HepG2 (cell line): ENCODE data around the gene ICE1. TPM values are rescaled to one million over a fixed set of nuclear protein-coding genes. Genes with fewer than 3 reads are reported as not detected.

Source experiments
- ATAC-seq: fragments of 200-7000 bp; cut with Tn5 transposase; 3 replicates; pipeline ENCODE4 v1.9.1; 2020; ENCODE audit warnings: mild to moderate bottlenecking, moderate library complexity
- BruUV-seq: library from RNA; stranded (reverse); fragments of 400-500 nt; replicated peaks from 2 replicates; lab custom pipeline; 2021; lab: Mats Ljungman, UMichigan
- CTCF ChIA-PET: fragments of 300-600 bp; formaldehyde crosslinking; extraction: SDS; loops from one replicate; lab custom pipeline; 2021; ENCODE audit warnings: low total read pairs, inconsistent platforms, low intra/inter-chr PET ratio; lab: Yijun Ruan, JAX
- POLR2A ChIA-PET: fragments of 350-600 bp; sonication (Branson Sonifier 250); formaldehyde crosslinking; loops from one replicate; lab custom pipeline; 2020; ENCODE audit warnings: antibody characterized with exemption, inconsistent platforms; lab: Yijun Ruan, JAX
- DNase-seq: peaks from one replicate; pipeline ENCODE4 v3.0.0-alpha.2; 2015; ENCODE audit warnings: low spot score
- FAIRE-seq: peaks from 3 replicates; lab custom pipeline; 2011; peaks lifted over from hg19 to GRCh38; lab: Jason Lieb, UNC
- H2AFZ ChIP-seq: one replicate; pipeline ENCODE4 v1.6.1; 2011; ENCODE audit warnings: low read length, inconsistent platforms
- H3K27ac ChIP-seq: fragments of 300-600 bp; 3 replicates; pipeline ENCODE4 v1.8.0; 2011; ENCODE audit warnings: mixed run types, mild to moderate bottlenecking, mixed read lengths, low read length, inconsistent platforms; ENCODE audit not compliant: insufficient read depth; ENCODE audit errors: extremely low read length
- H3K27me3 ChIP-seq, 2 experiments: fragments of 200-600 bp in 1 of 2; 2 replicates in 1 of 2; 3 replicates in 1 of 2; pipeline versions ENCODE4 v1.6.0 to v1.8.0; 2011; ENCODE audit warnings: low read length in 2 of 2, mild to moderate bottlenecking in 2 of 2, moderate library complexity in 2 of 2, inconsistent platforms in 1 of 2; ENCODE audit not compliant: insufficient read depth in 2 of 2, control insufficient read depth in 1 of 2
- H3K36me3 ChIP-seq, 2 experiments: fragments of 200-600 bp in 1 of 2; replicated peaks in 1 of 2; 2 replicates in 1 of 2; 3 replicates in 1 of 2; pipeline versions ENCODE4 v1.5.1 to v1.8.0; 2011; ENCODE audit warnings: low read length in 2 of 2, inconsistent platforms in 1 of 2; ENCODE audit not compliant: insufficient read depth in 2 of 2, control insufficient read depth in 1 of 2
- H3K4me1 ChIP-seq: 2 replicates; pipeline ENCODE4 v1.5.1; 2012; ENCODE audit warnings: low read length, inconsistent platforms; ENCODE audit not compliant: insufficient read depth
- H3K4me2 ChIP-seq: 2 replicates; pipeline ENCODE4 v1.6.0; 2011; ENCODE audit warnings: low read depth, low read length, inconsistent platforms
- H3K4me3 ChIP-seq, 3 experiments: fragments of 200-600 bp in 1 of 3; sonication (generic), shearing (Covaris generic) in 1 of 3; replicated peaks in 1 of 3; 2 replicates each; pipeline ENCODE4 v1.5.1; 2011 to 2016; ENCODE audit warnings: low read length in 3 of 3, inconsistent platforms in 2 of 3, low read depth in 2 of 3, mild to moderate bottlenecking in 2 of 3, control low read depth in 1 of 3, mixed read lengths in 1 of 3; ENCODE audit not compliant: insufficient read depth in 1 of 3
- H3K79me2 ChIP-seq: one replicate; pipeline ENCODE4 v1.6.1; 2011; ENCODE audit warnings: low read length, inconsistent platforms; ENCODE audit not compliant: insufficient read depth
- H3K9ac ChIP-seq: 2 replicates; pipeline ENCODE4 v1.6.0; 2011; ENCODE audit warnings: mild to moderate bottlenecking, low read depth, low read length, inconsistent platforms; ENCODE audit not compliant: insufficient read depth
- H3K9me3 ChIP-seq: 2 replicates; pipeline ENCODE4 v1.5.1; 2012; ENCODE audit warnings: mild to moderate bottlenecking, low read length
- H4K20me1 ChIP-seq: 2 replicates; pipeline ENCODE4 v1.6.0; 2011; ENCODE audit warnings: inconsistent platforms, mild to moderate bottlenecking, low read length, moderate library complexity; ENCODE audit not compliant: insufficient read depth
- GABPB1 ChIP-seq: IDR thresholded peaks from 2 replicates; pipeline ENCODE4 v1.6.1; 2016; ENCODE audit warnings: mild to moderate bottlenecking, missing genetic modification reagents, moderate library complexity, missing compliant biosample characterization
- TAF1 ChIP-seq: sonication (generic); formaldehyde crosslinking; IDR thresholded peaks from 2 replicates; pipeline ENCODE4 v1.4.0; 2020; ENCODE audit warnings: missing genetic modification reagents
- ZKSCAN1 ChIP-seq: fragments of 150-350 bp; IDR thresholded peaks from 2 replicates; pipeline ENCODE4 v1.6.1; 2014; ENCODE audit warnings: low read length
- WGBS: methylation state at CpG from one replicate; pipeline ENCODE4 v1.1.6; 2017; ENCODE audit warnings: low lambda C conversion rate; 5-methylcytosine and 5-hydroxymethylcytosine counted together
- in situ Hi-C: cut with HindIII; loops from 2 replicates; pipeline ENCODE4 v1.10.0; 2017; ENCODE audit warnings: low pct_unique_long_range_greater_than_20kb; ENCODE audit not compliant: extremely low pct_ligation_motif_present
- intact Hi-C: fragments of 100-400 bp; cut with micrococcal nuclease; formaldehyde crosslinking; loops from one replicate; pipeline ENCODE4 v1.10.0; 2022; ENCODE audit not compliant: unreplicated experiment
- polyA plus RNA-seq, 8 experiments: library from polyadenylated mRNA; depleted of rRNA in 3 of 8; stranded (reverse) in 7 of 8; unstranded in 1 of 8; fragments of >200 nt; fragmentation: Illumina TruSeq in 4 of 8; extraction: Trizol in 4 of 8; gene quantifications; 2 replicates each; pipeline versions ENCODE4 v1.2.1 to v1.2.3, GENCODE V29; 2011 to 2016; ENCODE audit warnings: low read depth in 4 of 8, missing spikeins in 1 of 8, mixed read lengths in 1 of 8; ENCODE audit not compliant: insufficient read depth in 1 of 8
- total RNA-seq, 5 experiments: library from RNA; depleted of rRNA; stranded (reverse); fragments of >200 nt; fragmentation: Illumina TruSeq; extraction: Trizol; gene quantifications; 2 replicates each; pipeline ENCODE4 v1.2.3, GENCODE V29; 2016; ENCODE audit warnings: low read depth in 1 of 5
- TF ChIP-seq, protein P1 (sequence below): sonication (generic); formaldehyde crosslinking; IDR thresholded peaks from one replicate; pipeline ENCODE4 v1.5.1; 2020; ENCODE audit warnings: mild to moderate bottlenecking, missing genetic modification reagents; ENCODE audit errors: not compliant biosample characterization
- TF ChIP-seq, protein P2 (sequence below): sonication (generic); formaldehyde crosslinking; IDR thresholded peaks from 2 replicates; pipeline ENCODE4 v1.4.0; 2020; ENCODE audit warnings: missing genetic modification reagents

ICE1 gene
- total and polyA plus RNA-seq, 2 of the 13 experiments (the other 11 are each of a cell fraction or from before 2014, with no cell fraction given) = 9.1 to 27.6 TPM

DNA sequence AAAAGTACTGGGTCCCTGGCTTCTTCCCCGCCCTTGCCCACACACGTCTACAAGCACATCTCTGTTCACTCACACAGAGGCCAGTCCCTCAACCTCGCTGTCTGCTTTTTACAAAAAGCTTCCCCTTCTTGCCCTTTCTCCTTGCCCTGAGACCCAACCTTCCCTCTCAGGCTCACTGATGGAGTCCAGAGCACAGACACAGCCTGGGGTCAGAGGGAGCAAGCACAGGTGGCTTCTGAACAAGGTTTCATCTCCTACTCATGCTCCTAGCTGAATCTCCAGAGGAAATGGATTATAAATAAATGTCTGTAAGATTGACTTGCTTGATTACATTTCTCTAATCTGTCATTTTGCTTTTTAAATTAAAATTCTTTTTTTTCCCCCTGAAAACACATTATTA is 101.8 kb downstream of the ICE1 start (continued):
- TF ChIP-seq, protein P1, sequence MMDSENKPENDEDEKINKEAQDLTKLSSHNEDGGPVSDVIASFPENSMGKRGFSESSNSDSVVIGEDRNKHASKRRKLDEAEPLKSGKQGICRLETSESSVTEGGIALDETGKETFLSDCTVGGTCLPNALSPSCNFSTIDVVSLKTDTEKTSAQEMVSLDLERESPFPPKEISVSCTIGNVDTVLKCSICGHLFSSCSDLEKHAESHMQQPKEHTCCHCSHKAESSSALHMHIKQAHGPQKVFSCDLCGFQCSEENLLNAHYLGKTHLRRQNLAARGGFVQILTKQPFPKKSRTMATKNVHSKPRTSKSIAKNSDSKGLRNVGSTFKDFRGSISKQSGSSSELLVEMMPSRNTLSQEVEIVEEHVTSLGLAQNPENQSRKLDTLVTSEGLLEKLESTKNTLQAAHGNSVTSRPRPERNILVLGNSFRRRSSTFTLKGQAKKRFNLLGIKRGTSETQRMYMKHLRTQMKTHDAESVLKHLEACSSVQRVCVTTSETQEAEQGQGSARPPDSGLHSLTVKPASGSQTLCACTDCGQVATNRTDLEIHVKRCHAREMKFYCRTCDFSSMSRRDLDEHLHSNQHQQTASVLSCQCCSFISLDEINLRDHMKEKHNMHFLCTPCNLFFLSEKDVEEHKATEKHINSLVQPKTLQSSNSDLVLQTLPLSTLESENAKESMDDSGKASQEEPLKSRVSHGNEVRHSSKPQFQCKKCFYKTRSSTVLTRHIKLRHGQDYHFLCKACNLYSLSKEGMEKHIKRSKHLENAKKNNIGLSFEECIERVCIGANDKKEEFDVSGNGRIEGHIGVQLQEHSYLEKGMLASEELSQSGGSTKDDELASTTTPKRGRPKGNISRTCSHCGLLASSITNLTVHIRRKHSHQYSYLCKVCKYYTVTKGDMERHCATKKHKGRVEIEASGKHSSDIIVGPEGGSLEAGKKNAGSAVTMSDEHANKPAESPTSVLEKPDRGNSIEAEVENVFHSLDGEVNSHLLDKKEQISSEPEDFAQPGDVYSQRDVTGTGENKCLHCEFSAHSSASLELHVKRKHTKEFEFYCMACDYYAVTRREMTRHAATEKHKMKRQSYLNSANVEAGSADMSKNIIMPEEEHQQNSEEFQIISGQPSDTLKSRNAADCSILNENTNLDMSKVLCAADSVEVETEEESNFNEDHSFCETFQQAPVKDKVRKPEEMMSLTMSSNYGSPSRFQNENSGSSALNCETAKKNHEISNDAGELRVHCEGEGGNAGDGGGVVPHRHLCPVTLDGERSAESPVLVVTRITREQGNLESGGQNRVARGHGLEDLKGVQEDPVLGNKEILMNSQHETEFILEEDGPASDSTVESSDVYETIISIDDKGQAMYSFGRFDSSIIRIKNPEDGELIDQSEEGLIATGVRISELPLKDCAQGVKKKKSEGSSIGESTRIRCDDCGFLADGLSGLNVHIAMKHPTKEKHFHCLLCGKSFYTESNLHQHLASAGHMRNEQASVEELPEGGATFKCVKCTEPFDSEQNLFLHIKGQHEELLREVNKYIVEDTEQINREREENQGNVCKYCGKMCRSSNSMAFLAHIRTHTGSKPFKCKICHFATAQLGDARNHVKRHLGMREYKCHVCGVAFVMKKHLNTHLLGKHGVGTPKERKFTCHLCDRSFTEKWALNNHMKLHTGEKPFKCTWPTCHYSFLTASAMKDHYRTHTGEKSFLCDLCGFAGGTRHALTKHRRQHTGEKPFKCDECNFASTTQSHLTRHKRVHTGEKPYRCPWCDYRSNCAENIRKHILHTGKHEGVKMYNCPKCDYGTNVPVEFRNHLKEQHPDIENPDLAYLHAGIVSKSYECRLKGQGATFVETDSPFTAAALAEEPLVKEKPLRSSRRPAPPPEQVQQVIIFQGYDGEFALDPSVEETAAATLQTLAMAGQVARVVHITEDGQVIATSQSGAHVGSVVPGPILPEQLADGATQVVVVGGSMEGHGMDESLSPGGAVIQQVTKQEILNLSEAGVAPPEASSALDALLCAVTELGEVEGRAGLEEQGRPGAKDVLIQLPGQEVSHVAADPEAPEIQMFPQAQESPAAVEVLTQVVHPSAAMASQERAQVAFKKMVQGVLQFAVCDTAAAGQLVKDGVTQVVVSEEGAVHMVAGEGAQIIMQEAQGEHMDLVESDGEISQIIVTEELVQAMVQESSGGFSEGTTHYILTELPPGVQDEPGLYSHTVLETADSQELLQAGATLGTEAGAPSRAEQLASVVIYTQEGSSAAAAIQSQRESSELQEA (CRISPR knock-in tag) = no peak

DNA sequence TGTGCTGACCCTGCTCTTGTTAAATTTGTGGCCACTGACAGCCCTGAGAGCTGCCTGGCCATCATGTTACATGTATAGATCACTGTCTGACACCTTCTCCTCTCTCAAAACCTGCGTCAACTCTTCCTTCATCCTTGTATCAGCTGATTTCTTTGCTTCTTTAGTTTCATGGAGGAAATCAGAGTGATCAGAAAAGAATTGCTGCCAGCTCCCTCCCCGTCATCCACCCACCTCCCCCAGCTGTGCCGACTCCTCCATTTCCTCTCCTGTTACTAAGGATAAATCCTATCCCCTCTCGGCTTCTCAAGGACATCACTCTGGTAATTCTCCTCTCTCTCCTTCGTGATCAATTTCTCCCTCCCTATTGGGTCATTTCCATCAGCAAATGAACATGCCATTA is 108.9 kb downstream of the ICE1 start:
- 2% methylated on average over 5 of the region's 5 CpGs for WGBS

More for the DNA sequence above, 108.9 kb downstream of the ICE1 start:
- POLR2A ChIA-PET = no interaction called here
- H3K4me2 ChIP-seq = no peak overlapping the region
- H3K4me1 ChIP-seq = no peaks in the 10 kb centered on the region
- no TSS peak for BruUV-seq
- no peak overlapping the region for H3K27ac ChIP-seq
- H3K4me3 ChIP-seq = no peak overlapping the region
- ATAC-seq (no peak), FAIRE-seq (no peak), DNase-seq (no peak)
- H3K9me3 ChIP-seq = no peaks in the 10 kb centered on the region
- H2AFZ ChIP-seq = no peak overlapping the region
- peaks cover 0 to 26% of the 10 kb centered on the region in 2 experiments; a peak in 3 of 5 replicates for H3K27me3 ChIP-seq
- CTCF ChIA-PET = no interaction called here
- no peaks in the 10 kb centered on the region for H3K36me3 ChIP-seq
- intact Hi-C loops = no loop called here
- no peaks in the 10 kb centered on the region for H3K79me2 ChIP-seq
- in situ Hi-C loops = no loop called here
- TF ChIP-seq, protein P2, sequence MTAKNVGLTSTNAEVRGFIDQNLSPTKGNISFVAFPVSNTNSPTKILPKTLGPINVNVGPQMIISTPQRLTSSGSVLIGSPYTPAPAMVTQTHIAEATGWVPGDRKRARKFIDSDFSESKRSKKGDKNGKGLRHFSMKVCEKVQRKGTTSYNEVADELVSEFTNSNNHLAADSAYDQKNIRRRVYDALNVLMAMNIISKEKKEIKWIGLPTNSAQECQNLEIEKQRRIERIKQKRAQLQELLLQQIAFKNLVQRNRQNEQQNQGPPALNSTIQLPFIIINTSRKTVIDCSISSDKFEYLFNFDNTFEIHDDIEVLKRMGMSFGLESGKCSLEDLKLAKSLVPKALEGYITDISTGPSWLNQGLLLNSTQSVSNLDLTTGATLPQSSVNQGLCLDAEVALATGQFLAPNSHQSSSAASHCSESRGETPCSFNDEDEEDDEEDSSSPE (CRISPR knock-in tag) = no peak
- TF ChIP-seq TAF1 = no peak
- TF ChIP-seq ZKSCAN1 = no peak
- no peak for TF ChIP-seq GABPB1 (CRISPR knock-in tag)
- no peak overlapping the region for H3K9ac ChIP-seq
- H4K20me1 ChIP-seq = no peaks in the 10 kb centered on the region
